Mesothelial cell of epicardium (in vitro differentiated cells): ENCODE measurements around the gene FUS. TPM values are rescaled to one million over a fixed set of nuclear protein-coding genes. Genes with fewer than 3 reads are reported as not detected.

ENCODE experiments used
- DNase-seq, 2 experiments: peaks; one replicate each; pipeline ENCODE4 v3.0.0; 2021; ENCODE audit warnings: low spot score in 2 of 2; ENCODE audit not compliant: unreplicated experiment in 2 of 2
- H3K27ac Mint-ChIP-seq: 2 replicates; pipeline ENCODE4 v1.8.0; 2021; ENCODE audit warnings: mixed read lengths
- H3K27me3 Mint-ChIP-seq: 2 replicates; pipeline ENCODE4 v1.8.0; 2021; ENCODE audit warnings: low read depth, mixed read lengths
- H3K36me3 Mint-ChIP-seq: 2 replicates; pipeline ENCODE4 v1.8.0; 2021; ENCODE audit warnings: mixed read lengths
- H3K4me1 Mint-ChIP-seq: 2 replicates; pipeline ENCODE4 v1.8.0; 2021; ENCODE audit warnings: mixed read lengths
- H3K4me3 Mint-ChIP-seq: 2 replicates; pipeline ENCODE4 v1.8.0; 2021; ENCODE audit warnings: mild to moderate bottlenecking, moderate library complexity, mixed read lengths
- H3K9me3 Mint-ChIP-seq: 2 replicates; pipeline ENCODE4 v1.8.0; 2021; ENCODE audit warnings: mixed read lengths
- total RNA-seq: library from RNA; stranded (reverse); gene quantifications from 3 replicates; pipeline ENCODE4 v1.2.1, GENCODE V29; 2021
- TF ChIP-seq, protein P1 (sequence below): fragments of 200-600 bp; sonication (generic); IDR thresholded peaks from one replicate; pipeline ENCODE4 v1.5.0; 2021; ENCODE audit warnings: antibody characterized with exemption; ENCODE audit not compliant: unreplicated experiment

The FUS gene
- 718 to 743 TPM (median 733 TPM) in 3 replicates for total RNA-seq

DNA sequence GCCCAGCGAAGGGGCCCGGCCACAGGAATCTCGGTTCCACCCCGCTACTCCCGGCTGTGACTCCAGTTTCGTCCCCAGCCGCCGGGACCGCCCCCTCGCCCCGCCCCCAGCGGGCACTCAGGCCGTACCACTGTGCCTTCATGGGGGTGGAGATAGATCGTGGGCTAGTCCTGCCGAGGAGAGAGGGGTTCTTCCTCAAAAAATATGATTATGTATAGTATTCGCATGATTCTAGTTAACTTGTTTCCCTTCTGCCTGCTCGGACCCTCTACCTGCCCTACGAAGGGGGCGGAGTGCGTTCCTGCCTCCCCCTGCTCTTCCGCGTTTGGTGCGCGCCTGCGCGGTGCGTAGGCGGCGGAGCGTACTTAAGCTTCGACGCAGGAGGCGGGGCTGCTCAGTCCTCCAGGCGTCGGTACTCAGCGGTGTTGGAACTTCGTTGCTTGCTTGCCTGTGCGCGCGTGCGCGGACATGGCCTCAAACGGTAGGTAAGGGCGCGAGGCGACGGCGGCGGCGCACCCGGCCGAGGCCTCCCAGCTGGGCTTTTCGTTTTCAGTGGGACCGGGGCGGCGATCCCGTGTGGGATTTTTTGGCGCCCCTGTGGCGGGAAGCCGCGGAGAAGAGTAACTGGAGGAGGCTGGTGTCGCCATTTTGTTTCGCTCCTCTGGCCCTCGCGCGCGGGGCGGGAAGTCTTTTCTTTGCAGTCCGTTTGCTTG is at the start of gene FUS:
Gene FUS (plus strand): TSS at position 393 of the 713 bp plus-strand sequence. CDS start 76 bp downstream, at position 469.
- peak; percentile 88 to 96 for DNase-seq
- Mint-ChIP-seq H3K9me3 (no peaks in the 10 kb centered on the region), H3K27me3 (no peaks in the 10 kb centered on the region), H3K36me3 (peaks cover 6% of the 10 kb centered on the region), H3K4me3 (peak within 1 kb of the TSS; percentile 94), H3K4me1 (peaks cover 35% of the 10 kb centered on the region), H3K27ac (peak within 1 kb of the TSS; percentile 100)
- TF ChIP-seq, protein P1, sequence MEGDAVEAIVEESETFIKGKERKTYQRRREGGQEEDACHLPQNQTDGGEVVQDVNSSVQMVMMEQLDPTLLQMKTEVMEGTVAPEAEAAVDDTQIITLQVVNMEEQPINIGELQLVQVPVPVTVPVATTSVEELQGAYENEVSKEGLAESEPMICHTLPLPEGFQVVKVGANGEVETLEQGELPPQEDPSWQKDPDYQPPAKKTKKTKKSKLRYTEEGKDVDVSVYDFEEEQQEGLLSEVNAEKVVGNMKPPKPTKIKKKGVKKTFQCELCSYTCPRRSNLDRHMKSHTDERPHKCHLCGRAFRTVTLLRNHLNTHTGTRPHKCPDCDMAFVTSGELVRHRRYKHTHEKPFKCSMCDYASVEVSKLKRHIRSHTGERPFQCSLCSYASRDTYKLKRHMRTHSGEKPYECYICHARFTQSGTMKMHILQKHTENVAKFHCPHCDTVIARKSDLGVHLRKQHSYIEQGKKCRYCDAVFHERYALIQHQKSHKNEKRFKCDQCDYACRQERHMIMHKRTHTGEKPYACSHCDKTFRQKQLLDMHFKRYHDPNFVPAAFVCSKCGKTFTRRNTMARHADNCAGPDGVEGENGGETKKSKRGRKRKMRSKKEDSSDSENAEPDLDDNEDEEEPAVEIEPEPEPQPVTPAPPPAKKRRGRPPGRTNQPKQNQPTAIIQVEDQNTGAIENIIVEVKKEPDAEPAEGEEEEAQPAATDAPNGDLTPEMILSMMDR = no peak

DNA sequence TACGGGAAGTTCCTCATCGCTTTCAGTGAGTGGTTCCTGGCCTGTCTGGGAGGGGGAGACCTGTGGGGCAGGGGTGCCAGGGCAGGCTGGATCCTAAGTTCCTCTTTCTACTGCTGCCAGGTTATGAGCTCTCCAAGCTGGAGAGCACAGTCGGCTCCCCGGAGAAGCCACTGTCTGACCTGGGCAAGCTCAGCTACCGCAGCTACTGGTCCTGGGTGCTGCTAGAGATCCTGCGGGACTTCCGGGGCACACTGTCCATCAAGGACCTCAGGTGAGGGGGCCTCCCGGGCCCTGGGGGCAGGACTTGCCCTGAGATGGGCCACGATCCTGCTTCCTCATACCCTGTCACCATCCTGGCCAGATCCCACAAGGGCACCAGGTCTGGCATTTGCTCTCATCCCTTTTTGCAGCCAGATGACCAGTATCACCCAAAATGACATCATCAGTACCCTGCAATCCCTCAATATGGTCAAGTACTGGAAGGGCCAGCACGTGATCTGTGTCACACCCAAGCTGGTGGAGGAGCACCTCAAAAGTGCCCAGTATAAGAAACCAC is 49.5 kb upstream of the FUS start:
- H3K9me3 Mint-ChIP-seq = no peaks in the 10 kb centered on the region
- TF ChIP-seq, protein P1 = no peak
- peaks cover 11% of the 10 kb centered on the region for H3K36me3 Mint-ChIP-seq
- no peak for DNase-seq
- peak overlapping the region; percentile 93 for H3K27ac Mint-ChIP-seq
- peaks cover 42% of the 10 kb centered on the region for H3K4me1 Mint-ChIP-seq
- no peak overlapping the region for H3K4me3 Mint-ChIP-seq
- H3K27me3 Mint-ChIP-seq = no peaks in the 10 kb centered on the region

DNA sequence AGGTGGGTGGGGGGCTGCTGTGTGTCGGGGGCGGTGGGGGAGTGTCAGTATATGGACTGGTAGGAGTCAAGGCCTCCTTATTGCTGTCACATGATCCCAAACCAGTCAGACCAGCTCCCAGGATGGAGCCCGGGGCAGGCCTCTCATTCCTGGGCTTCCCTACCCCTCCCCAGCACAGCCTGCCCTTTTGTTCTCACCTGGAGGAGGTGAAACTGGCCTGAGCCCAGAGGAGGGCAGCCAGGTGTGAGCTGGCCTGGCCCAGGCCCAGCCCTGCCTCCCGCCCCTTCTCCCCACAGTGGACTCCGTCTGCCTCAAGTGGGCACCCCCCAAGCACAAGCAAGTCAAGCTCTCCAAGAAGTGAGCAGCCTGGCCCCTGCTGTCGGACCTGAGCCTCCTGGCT is 49.0 kb upstream of the FUS start:
- peak overlapping the region; percentile 93 for H3K27ac Mint-ChIP-seq
- peaks cover 11% of the 10 kb centered on the region for H3K36me3 Mint-ChIP-seq
- H3K4me1 Mint-ChIP-seq = peaks cover 45% of the 10 kb centered on the region
- no peaks in the 10 kb centered on the region for H3K27me3 Mint-ChIP-seq
- H3K4me3 Mint-ChIP-seq = peak overlapping the region; percentile 13
- H3K9me3 Mint-ChIP-seq = no peaks in the 10 kb centered on the region
- DNase-seq = peak in 1 of 2 experiments; percentile 57
- TF ChIP-seq, protein P1 = no peak

DNA sequence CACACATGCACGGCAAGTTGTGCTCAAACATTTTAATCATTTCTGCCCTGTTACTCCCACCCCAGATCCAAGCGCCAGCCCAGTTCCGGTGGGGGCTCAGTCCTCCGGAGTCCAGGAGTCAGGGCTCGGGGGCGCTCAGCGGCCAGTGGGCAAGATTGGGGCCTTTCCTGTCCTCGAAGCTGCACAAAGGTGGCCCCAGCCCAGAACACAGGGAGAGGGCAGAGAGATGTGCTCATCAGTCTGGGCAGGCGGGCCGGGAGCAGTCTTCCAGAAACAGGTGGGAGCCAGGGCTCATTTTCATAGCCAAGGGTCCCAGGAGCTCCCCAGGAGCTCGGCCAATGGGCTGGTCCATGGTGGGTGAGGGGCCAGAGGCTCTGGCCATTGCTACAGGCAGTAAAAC is 48.5 kb upstream of the FUS start:
- Mint-ChIP-seq H3K9me3 (no peaks in the 10 kb centered on the region), H3K27me3 (no peaks in the 10 kb centered on the region), H3K4me3 (peak overlapping the region; percentile 13), H3K36me3 (peaks cover 9% of the 10 kb centered on the region), H3K27ac (peak overlapping the region; percentile 93), H3K4me1 (peaks cover 50% of the 10 kb centered on the region)
- TF ChIP-seq, protein P1 = no peak
- DNase-seq = no peak

DNA sequence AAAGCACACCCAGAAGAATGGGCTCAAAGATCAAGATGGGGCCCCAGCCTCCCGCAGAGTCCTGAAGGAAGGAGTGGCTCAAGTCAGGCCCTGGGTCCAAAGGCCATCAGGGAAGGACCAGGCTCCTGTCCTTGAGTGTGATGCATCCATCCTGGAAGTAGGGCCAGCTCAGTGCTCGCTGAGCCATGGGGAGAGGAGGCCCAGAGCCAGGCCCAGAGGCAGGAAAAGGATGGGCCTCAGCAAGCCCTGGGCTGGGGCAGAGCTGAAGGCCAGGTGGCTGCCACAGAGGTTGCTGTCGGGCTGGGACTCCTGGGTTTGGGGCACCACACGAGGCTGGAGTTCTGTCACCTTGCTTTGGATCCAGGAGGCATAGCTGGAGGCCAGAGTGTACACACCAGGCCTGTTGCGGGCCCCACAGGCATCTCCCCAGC is 48.1 kb upstream of the FUS start:
- Mint-ChIP-seq H3K9me3 (no peaks in the 10 kb centered on the region), H3K4me3 (no peak overlapping the region), H3K27me3 (no peaks in the 10 kb centered on the region), H3K36me3 (peaks cover 9% of the 10 kb centered on the region), H3K4me1 (peaks cover 50% of the 10 kb centered on the region), H3K27ac (peak overlapping the region; percentile 93)
- DNase-seq = no peak
- TF ChIP-seq, protein P1 = no peak
